Measurements from ENCODE around the gene RTL1. TPM values are rescaled to one million over a fixed set of nuclear protein-coding genes. Genes with fewer than 3 reads are reported as not detected.

The RTL1 gene
- total RNA-seq, 1 donor from 2014 or later, result not detected

DNA sequence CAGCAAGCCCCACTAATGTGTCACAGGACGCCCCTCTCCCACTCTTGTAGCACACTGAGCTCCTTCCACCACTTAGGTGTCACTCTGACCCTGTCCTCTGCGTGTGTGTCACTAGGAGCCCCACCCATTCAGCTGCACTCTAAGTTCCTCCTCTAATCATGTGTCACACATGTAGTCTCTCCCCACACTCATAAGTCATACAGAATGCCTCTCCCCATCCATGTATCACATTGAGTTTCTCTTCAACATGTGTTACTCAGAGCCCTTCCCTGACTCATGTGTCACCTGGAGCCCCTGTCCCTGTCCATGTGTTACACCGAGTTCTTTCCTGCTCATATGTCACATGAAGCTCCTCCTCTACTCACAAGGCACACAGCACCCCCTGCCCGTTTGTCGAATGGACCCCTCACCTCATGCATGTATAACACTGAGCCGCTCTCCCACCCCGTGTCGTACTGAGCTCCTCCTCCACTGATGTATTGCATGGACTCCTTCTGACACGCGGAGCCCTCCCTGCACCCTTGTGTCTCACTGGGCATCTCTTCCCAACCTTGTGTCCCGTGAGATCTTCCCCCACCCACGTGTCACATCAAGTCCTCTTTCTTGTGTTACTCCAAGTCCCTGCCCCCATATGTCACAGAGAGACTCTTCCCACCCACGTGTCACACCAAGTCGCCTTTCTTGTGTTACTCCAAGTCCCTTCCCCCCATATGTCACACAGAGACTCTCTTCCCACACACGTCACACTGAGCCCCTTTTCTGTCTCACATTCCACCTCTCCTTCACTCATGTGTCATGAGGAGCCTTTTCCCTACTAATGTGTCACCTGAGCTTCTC lies 31.0 kb downstream of the RTL1 start:
- peak; percentile 8 for DNase-seq
- peaks cover 11% of the 10 kb centered on the region for H3K27me3 Mint-ChIP-seq (ENCODE audit: unreplicated experiment)
- H3K9me3 Mint-ChIP-seq (ENCODE audit: unreplicated experiment), result peaks cover 10% of the 10 kb centered on the region
- TF ChIP-seq, protein P1, sequence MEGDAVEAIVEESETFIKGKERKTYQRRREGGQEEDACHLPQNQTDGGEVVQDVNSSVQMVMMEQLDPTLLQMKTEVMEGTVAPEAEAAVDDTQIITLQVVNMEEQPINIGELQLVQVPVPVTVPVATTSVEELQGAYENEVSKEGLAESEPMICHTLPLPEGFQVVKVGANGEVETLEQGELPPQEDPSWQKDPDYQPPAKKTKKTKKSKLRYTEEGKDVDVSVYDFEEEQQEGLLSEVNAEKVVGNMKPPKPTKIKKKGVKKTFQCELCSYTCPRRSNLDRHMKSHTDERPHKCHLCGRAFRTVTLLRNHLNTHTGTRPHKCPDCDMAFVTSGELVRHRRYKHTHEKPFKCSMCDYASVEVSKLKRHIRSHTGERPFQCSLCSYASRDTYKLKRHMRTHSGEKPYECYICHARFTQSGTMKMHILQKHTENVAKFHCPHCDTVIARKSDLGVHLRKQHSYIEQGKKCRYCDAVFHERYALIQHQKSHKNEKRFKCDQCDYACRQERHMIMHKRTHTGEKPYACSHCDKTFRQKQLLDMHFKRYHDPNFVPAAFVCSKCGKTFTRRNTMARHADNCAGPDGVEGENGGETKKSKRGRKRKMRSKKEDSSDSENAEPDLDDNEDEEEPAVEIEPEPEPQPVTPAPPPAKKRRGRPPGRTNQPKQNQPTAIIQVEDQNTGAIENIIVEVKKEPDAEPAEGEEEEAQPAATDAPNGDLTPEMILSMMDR (IDR thresholded peaks at IDR 0.05; ENCODE audit: partially characterized antibody, unreplicated experiment), result no peak
- peaks cover 12% of the 10 kb centered on the region for H3K36me3 Mint-ChIP-seq (ENCODE audit: unreplicated experiment)
- no peaks in the 10 kb centered on the region for H3K4me1 Mint-ChIP-seq (ENCODE audit: low read depth, unreplicated experiment)
- H3K27ac Mint-ChIP-seq (ENCODE audit: unreplicated experiment), result peak overlapping the region; percentile 19
- no peak overlapping the region for H3K4me3 Mint-ChIP-seq (ENCODE audit: unreplicated experiment)

DNA sequence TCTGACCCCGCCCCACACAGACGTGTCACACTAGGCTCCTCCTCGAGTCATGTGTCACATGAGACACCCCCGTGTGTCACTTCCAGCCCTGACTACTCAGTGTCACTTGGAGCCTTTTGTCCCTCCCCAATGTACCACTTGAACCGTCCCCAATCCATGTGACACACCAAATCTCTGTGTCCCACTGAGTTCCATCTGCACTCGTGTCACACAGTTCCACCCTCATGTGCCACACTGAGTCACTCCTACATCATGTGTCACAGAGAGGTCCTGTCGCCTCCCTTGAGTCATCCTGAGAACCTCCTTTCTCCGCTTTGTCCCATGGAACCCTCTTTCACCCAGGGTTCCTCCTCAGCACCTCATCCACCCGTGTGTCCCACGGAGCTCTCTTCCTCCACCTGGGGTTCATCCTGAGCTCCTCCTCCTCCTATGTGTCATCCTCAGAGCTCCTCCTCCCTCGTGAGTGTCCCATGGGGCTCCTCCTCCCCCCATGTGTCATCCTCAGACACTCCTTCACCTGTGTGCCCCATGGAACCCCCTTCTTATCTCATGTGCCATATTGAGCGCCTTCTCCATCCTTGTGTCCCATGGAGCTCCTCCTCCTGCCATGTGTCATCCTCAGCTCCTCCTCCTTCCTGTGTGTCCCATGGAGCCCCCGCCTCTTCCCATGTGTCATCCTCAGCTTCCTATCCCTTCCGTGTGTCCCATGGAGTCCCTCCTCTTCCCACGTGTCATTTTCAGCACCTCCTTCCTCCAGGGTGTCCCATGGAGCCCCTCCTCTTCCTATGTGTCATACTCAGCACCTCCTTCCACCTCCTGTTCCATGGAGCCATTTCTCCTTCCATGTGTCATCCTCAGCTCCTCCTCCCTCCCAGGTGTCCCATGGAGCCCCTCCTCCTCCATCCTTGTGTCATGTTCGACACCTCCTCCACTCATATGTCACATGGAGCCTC lies 32.0 kb downstream of the RTL1 start:
- H3K27ac Mint-ChIP-seq (ENCODE audit: unreplicated experiment), result no peak overlapping the region
- no peak overlapping the region for H3K4me3 Mint-ChIP-seq (ENCODE audit: unreplicated experiment)
- peaks cover 10% of the 10 kb centered on the region for H3K9me3 Mint-ChIP-seq (ENCODE audit: unreplicated experiment)
- H3K4me1 Mint-ChIP-seq (ENCODE audit: low read depth, unreplicated experiment), result no peaks in the 10 kb centered on the region
- H3K36me3 Mint-ChIP-seq (ENCODE audit: unreplicated experiment), result peaks cover 12% of the 10 kb centered on the region
- peak; percentile 3 for DNase-seq
- TF ChIP-seq, protein P1 (IDR thresholded peaks at IDR 0.05; ENCODE audit: partially characterized antibody, unreplicated experiment), result no peak
- H3K27me3 Mint-ChIP-seq (ENCODE audit: unreplicated experiment), result peaks cover 11% of the 10 kb centered on the region

DNA sequence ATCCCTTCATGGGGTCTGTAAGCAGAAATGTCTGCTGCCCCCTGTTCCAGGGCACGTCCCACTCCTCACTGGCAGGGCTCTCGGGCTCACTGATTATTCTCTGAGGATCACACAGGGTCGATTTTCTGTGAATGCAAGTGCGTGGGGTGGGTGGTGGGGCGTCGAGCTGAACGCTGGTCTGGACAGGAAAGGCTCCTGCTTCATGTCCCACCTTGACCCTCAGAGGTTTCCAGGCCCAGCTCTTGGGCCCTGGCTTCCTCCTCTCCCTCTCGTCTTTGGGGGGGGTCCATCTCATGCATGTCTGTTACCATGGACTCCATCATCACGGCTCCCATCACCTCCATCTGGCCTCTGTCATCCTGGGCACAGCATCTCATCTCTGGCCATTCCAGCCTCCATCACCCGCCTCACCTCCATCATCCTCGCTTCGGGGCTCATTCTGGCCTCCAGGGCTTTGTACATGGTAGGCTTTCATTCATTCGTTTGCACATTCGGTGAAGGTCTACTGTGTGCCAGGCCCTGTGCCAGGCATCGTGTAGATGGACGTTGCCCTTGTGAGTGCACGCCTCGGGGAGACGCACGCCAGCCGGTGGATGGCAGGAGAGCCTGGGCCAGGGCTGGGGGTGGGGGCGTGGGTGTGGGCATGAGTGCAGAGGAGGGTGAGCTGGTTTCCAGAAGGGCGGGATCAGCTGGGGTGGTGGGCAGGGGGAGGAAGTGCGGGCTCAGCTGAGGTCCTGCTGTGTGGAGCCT lies 34.7 kb downstream of the RTL1 start:
- no peak overlapping the region for H3K27ac Mint-ChIP-seq (ENCODE audit: unreplicated experiment)
- no peaks in the 10 kb centered on the region for H3K4me1 Mint-ChIP-seq (ENCODE audit: low read depth, unreplicated experiment)
- peaks cover 8% of the 10 kb centered on the region for H3K27me3 Mint-ChIP-seq (ENCODE audit: unreplicated experiment)
- no peak overlapping the region for H3K4me3 Mint-ChIP-seq (ENCODE audit: unreplicated experiment)
- TF ChIP-seq, protein P1 (IDR thresholded peaks at IDR 0.05; ENCODE audit: partially characterized antibody, unreplicated experiment), result no peak
- peak; percentile 11 for DNase-seq
- peaks cover 12% of the 10 kb centered on the region for H3K36me3 Mint-ChIP-seq (ENCODE audit: unreplicated experiment)
- peaks cover 13% of the 10 kb centered on the region for H3K9me3 Mint-ChIP-seq (ENCODE audit: unreplicated experiment)

DNA sequence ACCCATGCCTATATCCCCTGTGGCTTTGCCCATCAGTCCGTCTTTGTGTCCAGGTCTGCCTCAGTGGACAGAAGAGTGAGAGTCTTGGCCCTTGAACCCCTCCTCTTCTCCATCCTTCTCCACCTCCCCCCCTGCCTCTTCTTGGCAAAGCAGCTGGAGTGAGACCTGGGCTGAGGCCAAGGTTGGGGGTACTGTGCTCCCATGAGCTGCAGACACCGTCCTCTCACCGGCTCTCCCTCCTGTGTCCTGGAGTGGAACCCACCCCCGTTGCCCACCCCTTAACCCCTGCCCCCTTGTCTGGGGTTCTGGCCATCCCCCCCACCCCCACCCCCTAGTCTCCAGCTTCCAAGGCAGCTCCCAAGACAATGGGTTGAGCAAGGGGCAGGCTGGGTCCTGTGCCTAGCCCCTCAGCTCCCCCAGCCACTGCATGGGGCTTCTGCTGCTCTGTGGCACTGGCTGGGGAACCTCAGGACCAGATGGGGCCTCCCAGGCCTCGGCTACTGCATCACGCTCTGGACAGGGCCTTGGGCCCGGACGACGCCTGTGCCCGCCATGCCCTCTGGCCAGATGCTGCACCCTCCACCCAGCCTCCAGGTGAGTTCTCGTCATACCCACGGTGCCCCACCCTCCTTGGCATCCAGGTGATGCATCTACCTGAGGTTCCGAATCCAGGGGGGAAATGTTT lies 35.7 kb downstream of the RTL1 start:
- H3K36me3 Mint-ChIP-seq (ENCODE audit: unreplicated experiment), result peaks cover 12% of the 10 kb centered on the region
- peaks cover 6% of the 10 kb centered on the region for H3K27me3 Mint-ChIP-seq (ENCODE audit: unreplicated experiment)
- peaks cover 9% of the 10 kb centered on the region for H3K9me3 Mint-ChIP-seq (ENCODE audit: unreplicated experiment)
- H3K27ac Mint-ChIP-seq (ENCODE audit: unreplicated experiment), result no peak overlapping the region
- H3K4me3 Mint-ChIP-seq (ENCODE audit: unreplicated experiment), result no peak overlapping the region
- DNase-seq, result peak; percentile 6
- H3K4me1 Mint-ChIP-seq (ENCODE audit: low read depth, unreplicated experiment), result no peaks in the 10 kb centered on the region
- TF ChIP-seq, protein P1 (IDR thresholded peaks at IDR 0.05; ENCODE audit: partially characterized antibody, unreplicated experiment), result no peak

Measured in glutamatergic neuron (in vitro differentiated cells).